NCI-H1694 (cell line): Measurements from ENCODE around the gene DENND6A.
"Not testable (repeated sequence)": the region's sequence is repeated elsewhere in the genome, so short reads cannot be mapped to it uniquely, and the experiment has no call there.

Experiments used
- DNase-seq: peaks from one replicate; lab custom pipeline; 2025; lab: John Stamatoyannopoulos, UW

Gene DENND6A

DNA sequence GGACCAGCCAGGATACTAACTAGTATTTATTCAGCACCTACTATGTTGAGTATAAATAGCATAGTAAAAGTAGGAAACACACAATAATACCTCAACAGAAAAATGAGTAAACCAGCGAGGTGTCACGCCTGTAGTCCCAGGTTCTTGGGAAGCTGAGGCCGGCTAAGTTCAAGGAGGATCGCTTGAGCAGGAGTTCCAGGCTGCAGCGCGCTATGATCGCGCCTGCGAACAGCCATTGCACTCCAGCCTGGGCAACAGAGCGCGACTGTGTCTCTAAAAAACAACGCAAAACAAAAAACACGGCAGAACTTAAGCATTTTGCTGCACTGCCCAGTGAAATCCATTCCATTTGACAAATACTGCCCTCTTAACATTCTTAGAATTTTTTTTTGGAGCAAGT, 1.3 kb upstream of the DENND6A start:
- DNase-seq: no peak

DNA sequence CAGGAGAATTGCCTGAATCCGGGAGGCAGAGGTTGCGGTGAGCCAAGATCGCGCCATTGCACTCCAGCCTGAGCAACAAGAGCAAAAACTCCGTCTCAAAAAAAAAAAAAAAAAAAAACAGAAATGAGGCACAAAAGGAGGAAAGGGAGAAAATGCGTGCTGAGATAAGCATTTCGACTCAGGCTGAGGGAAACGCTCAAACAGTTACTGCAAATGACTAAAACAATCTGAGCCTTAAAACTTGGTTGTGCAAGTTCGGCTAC, 813 bp downstream of the DENND6A start:
- DNase-seq: not testable (repeated sequence)

GRCh38 chr3:57691411-57692132, 1.3 kb downstream of the DENND6A start:
- DNase-seq: no peak

DNA sequence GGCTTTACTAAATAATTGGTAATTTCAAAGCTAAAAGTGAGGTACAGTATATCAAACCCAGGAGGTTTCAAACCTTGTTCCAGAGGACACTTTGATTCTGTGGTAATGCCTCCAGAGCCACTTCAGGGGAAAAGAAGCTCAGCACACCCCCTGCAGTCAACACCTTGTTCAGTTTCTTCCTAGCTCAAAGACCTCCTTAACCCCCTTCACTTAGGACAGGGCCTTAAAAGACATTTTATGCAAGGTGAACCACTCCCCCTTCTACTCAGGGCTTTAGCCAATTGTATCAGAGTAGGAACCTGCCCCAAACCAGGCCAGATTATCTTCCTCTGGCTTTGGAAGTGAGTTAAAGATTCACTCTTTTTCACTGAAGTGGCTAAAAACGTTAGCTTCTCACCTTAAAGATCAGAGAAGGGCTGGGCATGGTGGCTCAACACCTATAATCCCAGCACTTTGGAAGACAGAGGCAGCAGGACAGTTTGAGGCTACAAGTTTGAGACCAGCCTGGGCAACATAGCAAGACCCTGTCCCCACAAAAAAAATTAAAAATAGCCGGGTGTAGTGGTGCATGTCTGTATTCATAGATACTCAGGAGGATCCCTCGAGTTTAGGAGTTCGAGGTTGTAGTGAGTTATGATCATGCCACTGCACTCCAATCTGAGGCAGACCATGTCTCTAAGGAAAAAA, 3.4 kb downstream of the DENND6A start:
- DNase-seq: no peak

GRCh38 chr3:57688291-57688690, 4.6 kb downstream of the DENND6A start:
- DNase-seq: no peak

DNA sequence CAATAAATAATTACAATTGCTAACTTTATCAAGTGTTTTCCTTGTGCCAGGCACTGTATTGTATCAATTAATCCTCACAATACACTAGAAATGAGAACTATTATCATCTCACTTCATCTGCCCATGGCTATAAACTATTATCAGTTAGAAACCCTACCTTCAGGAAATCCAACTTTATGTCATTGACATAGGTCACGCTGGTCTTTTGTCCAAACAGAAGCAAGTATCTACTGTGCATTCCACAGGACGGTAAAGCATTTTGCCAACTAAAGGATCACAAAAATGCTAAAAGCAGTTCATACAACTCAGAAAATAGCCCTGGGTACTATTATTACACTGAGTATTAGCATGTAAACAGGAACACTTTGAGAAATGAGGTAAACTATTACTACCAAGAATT, 9.6 kb downstream of the DENND6A start:
- DNase-seq: no peak

DNA sequence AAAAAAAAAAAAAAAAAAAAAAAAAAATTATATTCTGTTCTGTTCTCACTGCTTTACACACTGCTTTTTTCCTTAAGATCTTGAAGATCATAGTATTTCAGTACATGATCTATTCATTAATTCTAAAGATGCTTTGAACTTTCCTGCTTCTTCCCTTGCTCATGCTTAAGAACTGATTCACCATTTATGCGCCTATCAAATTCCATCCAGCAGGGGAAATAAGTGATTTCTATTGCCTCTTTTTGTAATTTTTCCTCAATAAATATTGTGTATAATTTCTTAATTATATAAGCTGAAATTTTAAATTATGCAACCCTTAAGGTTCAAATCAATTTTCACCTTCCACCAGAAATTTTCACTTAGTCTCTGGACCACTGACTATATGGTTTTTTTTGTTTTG, 10.6 kb downstream of the DENND6A start:
- no peak for DNase-seq

- no peak for DNase-seq
Measured at GRCh38 chr3:57681691-57682090, 11.2 kb downstream of the DENND6A start.

GRCh38 chr3:57680046-57680445, 12.8 kb downstream of the DENND6A start:
- no peak for DNase-seq

- no peak for DNase-seq
Measured at GRCh38 chr3:57675530-57675929, 17.3 kb downstream of the DENND6A start.

GRCh38 chr3:57673156-57673555, 19.7 kb downstream of the DENND6A start:
- no peak for DNase-seq

DNA sequence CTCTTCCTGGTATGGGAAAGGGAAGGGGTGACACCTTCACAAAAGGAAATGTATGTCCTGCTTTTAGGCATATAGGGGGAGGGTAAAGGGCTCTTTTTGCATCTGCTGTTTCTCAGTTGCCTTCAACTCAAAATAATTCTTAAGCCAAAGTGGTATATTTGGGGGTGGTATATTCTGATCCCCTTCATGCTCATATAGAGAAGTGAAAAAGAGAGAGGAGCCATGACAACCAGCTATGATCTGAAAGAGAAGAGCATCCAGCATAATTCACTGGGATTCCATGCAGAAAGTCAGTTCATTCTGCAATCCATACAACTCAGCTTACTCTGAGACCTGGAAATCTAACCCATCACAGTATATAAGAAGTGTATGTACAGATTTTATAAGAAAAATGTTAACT, 22.3 kb downstream of the DENND6A start:
- no peak for DNase-seq

GRCh38 chr3:57661404-57661803, 31.5 kb downstream of the DENND6A start:
- DNase-seq: no peak

- DNase-seq: no peak
Measured at GRCh38 chr3:57659806-57660439, 33.0 kb downstream of the DENND6A start.

DNA sequence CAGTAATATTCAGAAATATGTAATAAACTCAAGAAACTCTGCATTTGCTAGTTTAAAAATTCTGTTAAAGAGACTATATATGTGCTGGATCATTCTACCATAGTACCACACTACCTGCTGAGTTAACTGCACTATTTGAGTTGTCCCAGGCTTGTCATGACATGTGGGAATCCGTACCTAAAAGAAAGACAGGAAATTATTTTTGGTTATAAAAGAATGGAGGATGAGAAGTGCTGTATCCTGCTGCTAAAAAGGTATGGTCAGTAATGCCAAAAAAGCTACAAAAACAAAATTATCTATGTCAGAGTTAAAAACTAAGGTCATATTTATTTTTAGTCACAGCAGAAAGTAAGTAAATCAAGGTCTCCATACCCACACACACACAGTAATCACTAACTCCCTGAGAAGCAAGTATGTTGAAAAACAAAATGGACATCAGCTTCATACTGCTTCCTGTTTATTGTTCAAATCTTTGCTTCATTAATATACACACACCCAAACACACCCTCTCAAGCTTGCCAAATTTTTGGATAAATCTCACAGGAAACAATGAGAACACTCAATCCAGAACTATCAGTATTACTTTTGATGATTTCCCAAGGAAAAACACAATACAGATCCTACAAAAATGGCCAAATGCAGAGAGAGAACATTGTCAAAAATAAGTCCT, 33.7 kb downstream of the DENND6A start:
- DNase-seq: no peak

DNA sequence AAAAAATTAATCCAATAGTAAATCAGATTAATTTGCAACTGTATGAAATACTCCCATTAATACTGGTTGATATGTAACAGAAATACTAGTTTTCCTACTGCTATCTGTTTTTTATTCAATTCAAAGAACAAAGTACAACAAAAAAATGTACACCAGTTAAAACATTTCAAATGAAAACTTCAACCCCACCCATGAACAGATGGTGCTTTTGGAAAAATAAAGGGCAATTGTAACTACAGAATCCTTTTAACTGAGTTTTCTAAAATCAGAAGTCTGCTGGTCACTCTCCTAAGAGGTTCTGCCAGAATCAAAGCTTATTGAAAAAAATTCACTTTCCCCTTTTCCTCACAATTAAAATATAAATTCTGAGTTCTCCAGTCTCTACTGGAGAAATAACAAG, 34.3 kb downstream of the DENND6A start:
- no peak for DNase-seq

- DNase-seq: no peak
Measured at GRCh38 chr3:57655727-57656126, 37.1 kb downstream of the DENND6A start.

GRCh38 chr3:57654267-57654666, 38.6 kb downstream of the DENND6A start:
- DNase-seq: no peak

GRCh38 chr3:57652203-57652602, 40.7 kb downstream of the DENND6A start:
- DNase-seq: no peak

- DNase-seq: no peak
Measured at GRCh38 chr3:57647292-57647940, 45.5 kb downstream of the DENND6A start.

DNA sequence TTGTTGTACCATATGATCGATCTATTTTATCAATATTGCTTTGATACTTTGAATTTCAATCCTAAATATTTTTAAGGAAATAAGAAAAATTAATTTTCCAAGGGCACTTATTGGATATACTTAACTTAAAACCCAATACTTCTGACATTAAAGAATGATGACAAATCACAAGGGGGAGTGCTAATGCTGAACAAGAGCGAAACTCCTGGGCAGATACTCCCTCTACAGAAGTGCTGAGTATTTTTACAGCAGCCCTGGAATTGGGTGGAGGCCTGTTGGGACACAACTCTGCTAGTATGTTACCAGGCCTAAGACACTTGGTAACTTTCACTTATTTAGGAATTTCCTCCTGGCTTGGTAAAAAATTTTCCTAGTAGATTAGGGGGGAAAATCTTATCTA, 46.2 kb downstream of the DENND6A start:
- no peak for DNase-seq

- no peak for DNase-seq
Measured at GRCh38 chr3:57644740-57645139, 48.1 kb downstream of the DENND6A start.

DNA sequence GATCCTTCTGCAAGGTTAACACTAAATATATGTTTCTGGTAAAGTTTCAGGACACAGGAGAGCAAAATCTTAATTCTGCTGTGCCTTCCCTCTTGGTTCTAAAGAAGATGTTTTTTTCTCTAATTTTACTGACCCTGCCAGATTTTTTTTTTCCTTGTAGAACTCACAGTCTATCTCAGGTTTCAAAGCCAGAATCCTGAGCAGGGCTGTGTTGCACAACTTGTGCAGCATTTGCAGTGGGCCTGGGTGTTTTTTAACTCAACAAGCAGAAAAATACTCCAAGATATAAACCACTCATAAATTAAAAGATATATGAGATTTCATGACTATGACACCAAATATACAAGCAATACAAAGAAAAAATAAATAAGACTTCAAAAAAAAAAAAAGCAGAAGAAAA, 55.5 kb downstream of the DENND6A start:
- DNase-seq: no peak
